GM15510 (cell line): ENCODE results near the gene MYO7B.

Experiments used
- POLR2A ChIP-seq: IDR thresholded peaks from 3 replicates; pipeline ENCODE4 v1.6.1; 2011; ENCODE audit warnings: borderline replicate concordance; ENCODE audit not compliant: insufficient read length; ENCODE audit errors: extremely low read depth

The MYO7B gene

DNA sequence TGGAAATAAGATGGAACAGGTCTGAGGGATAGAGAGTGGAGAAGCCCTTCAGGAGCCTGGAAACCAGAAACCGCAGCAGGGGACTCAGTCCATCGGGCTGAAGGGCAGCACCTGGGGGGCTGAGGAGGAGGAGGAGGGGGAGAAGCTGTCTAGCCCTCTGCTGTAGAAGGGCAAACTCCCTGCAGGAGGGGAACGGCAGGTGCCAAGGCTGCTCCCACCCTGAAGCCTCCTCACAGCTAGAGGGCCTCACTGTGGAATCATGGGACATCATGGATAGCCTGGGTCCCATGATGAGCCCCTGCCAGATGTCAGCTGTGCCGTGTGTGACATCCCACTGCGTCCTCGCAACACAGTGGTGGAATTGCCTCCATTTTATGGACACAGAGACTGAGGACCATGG, 435 bp downstream of the MYO7B start:
- no peak for TF ChIP-seq POLR2A

- TF ChIP-seq POLR2A, result no peak
These were observed 1.4 kb downstream of the MYO7B start for GRCh38 chr2:127536707-127537541.

DNA sequence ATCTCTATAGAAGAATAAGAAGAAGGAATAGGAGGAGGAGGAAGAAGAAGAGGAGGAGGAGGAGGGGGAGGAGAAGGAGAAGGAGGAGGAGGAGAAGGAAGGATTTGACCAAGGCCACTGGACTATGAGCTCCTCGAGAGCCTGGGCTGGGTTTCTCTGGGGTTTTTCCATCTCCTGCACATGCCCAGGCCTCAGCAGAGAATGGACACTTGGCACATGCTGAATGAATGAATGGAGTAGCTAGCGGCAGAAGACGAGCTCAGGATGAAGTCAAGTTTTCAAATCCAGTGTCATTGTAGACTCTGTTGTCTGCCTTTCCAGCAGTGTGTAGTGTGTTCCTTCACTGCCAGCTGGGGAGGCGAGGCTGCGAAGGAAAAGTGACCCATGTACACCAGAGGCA, 2.2 kb downstream of the MYO7B start:
- TF ChIP-seq POLR2A, result no peak

- no peak for TF ChIP-seq POLR2A
These were observed 6.3 kb downstream of the MYO7B start for GRCh38 chr2:127541809-127542208.

DNA sequence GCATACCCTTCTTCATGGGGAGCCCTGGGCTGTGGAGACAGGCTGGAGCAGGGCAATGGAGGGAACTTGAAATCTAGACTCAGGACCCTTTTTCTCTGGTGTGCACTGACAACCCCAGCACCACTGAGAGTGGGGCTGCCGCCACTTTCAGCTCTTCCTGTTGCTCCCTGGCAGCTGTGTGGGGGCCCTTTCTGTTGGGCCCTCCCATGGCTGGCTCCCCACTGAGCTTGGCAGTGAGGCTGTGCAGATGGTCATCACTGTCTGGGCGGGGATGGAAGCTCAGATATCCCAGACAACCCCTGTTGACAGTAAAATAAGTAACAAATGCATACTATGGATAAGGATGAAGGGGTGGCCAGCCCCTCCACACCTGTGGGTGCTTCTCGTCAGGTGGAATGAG, 6.7 kb downstream of the MYO7B start:
- no peak for TF ChIP-seq POLR2A

GRCh38 chr2:127545189-127545588, 9.7 kb downstream of the MYO7B start:
- no peak for TF ChIP-seq POLR2A

DNA sequence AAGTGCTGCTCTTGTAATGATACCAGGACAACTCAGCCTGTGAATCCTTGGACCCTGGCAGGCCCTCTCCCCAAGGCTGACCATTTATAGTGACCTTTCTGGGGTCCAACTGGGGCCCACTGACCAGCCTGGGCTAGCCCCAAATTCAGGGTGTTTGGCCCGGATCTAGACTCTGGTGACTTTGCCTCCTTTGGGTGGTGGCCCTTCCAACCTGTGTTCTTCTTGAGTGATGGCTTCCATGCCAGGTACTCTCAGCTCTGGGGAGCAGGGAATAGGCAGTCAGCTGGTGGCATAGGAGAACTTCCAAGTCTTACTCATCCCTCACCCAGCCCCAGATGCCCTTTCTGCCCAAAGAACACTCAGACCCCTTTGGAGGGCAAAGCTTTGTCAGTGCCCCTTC, 10.3 kb downstream of the MYO7B start:
- no peak for TF ChIP-seq POLR2A

DNA sequence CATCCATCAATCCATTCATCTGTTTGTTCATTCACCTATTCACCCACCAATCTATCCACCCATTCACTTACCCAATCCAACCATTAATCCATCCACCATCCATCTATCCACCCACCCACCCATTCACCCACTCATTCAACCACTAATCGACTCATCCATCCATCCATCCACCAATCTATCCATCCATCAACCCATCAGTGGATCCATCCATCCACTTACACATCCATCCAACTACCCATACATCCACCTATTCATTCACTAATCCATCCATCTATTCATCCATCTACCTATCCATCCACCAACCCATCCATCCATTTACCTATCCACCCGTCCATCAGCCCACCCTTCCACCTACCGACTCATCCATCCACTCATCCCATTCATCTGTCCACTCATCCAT, 11.3 kb downstream of the MYO7B start:
- no peak for TF ChIP-seq POLR2A

- TF ChIP-seq POLR2A, result no peak
These were observed 15.9 kb downstream of the MYO7B start for GRCh38 chr2:127551221-127551930.

- no peak for TF ChIP-seq POLR2A
These were observed 16.9 kb downstream of the MYO7B start for GRCh38 chr2:127552336-127552735.

DNA sequence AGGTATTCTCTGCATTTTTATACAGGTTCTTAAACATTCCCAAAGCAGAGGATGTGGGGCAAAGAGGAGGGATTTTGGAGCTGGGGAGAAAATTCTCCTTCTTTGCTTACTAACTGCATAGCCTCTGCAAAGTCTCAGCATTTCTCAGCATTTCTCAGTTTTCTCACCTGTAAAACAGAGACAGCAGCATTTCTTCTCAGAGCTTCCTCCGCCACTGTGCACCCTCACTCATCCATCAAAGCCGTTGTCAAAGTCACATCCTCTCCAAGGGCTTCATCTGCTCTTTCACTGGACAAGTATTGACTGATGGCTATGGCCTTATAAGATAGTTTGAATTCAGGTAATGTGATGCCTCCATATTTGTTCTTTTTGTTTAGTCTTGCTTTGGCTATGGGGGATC, 17.4 kb downstream of the MYO7B start:
- no peak for TF ChIP-seq POLR2A

DNA sequence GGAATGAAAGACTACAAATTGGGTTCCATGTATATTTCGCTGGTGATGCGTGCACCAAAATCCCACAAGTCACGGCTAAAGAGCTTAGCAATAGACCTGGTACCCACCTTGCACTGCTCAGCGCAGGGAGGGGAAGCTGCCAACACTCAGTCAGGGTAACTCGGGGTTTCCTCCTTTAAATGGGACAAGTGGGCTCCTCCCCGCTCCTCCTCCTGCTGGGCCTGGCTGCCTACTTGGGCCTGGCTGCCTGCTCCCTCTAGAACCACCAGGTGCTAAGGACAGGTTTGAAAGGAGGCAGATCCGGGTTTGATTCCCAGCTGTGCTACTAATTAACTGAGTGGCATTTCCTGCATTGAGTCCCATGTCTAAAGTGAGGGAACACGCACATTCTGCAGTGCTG, 23.4 kb downstream of the MYO7B start:
- no peak for TF ChIP-seq POLR2A

DNA sequence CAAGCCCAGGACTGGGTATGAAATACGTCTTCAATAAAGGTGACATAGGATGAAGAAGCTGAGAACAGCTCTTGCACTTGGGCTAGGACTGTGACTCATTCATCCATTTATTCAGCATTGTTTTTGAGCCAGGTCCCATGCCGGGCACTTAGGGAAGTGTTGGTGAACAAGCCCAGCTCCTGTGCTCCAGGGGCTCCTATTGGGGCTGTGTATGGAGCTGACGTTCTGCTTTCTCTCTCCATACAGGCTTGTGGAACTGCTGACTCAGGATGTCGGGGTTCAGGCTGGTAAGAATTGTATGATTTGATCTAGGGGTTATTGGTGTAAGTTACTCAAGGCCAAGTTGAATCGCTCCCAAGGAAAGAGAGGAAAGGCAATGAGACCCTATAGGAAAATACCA, 24.0 kb downstream of the MYO7B start:
- TF ChIP-seq POLR2A, result no peak

GRCh38 chr2:127560201-127560930, 24.9 kb downstream of the MYO7B start:
- TF ChIP-seq POLR2A, result no peak

DNA sequence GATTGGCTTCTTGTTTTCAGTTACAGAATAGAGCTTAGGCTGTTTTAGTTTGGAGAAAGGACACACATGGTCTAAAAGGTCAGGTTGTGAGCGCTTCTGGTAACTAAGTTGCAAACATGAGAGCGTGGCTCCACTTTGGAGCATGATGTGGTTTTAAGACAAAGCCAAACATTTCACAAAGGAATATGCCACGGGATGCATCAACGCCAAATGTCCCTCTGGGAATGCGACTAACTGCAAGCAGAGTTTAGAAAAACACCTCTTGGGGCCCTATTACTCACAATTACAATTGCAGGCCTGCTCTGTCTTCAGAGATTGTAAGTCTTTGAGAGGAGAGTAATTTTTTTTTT, 25.4 kb downstream of the MYO7B start:
- TF ChIP-seq POLR2A, result no peak

GRCh38 chr2:127561371-127561770, 25.9 kb downstream of the MYO7B start:
- TF ChIP-seq POLR2A, result no peak

- no peak for TF ChIP-seq POLR2A
These were observed 27.5 kb downstream of the MYO7B start for GRCh38 chr2:127562936-127563335.
